Ureter (tissue), 1 donor: ENCODE data around the gene IYD. TPM values are rescaled to one million over a fixed set of nuclear protein-coding genes. Genes with fewer than 3 reads are reported as not detected.
"Not testable (repeated sequence)": the region's sequence is repeated elsewhere in the genome, so short reads cannot be mapped to it uniquely, and the experiment has no call there.

Experiments
- DNase-seq: peaks from one replicate; pipeline ENCODE4 v3.0.0-alpha.2; 2020; ENCODE audit warnings: low spot score
- total RNA-seq: library from RNA; stranded (reverse); gene quantifications from one replicate; pipeline ENCODE4 v1.2.4, GENCODE V29; 2023
- donor health status: DM: yes; HTN: yes; CAD: no.

IYD gene
- total RNA-seq, 1 donor from 2014 or later, result 1.1 TPM

DNA sequence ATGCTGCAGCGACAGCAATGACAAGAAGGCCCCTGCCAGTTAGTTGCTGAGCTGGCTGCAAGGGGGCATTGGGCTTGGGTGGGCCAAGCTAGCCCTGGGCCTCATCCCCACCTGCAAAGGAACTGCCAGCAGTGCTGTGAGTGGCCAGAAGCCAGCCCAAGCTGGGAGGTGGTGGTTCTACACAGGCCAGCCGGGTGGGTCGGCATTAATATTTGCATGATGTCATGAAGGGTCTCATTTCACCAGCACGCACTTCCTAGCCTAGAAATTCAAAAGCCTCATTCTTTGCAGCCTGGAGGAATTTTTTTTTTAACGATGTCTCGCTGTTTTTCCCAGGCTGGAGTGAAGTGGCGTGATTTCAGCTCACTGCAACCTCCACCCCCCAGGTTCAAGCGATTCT lies 62.0 kb downstream of the IYD start:
- no peak for DNase-seq

- no peak for DNase-seq
Measured at GRCh38 chr6:150435360-150435759, 66.5 kb downstream of the IYD start.

DNA sequence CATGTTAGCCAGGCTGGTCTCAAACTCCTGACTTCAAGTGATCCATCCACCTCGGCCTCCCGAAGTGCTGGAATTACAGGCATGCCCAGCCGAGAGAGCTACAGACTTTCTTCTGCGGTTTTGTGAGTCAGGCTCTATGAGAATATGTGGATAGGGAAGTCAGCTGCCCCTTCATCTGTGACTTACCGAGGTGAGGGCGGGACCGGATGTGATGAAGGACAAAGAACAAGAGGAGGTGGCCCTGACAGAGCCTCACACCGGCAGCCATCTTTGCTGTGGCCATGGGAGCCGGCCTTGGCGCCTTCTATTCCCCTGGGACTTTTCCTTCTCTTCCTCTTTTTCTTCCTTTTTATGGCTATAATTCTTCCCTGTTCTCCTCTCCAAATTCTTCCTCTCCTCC lies 67.0 kb downstream of the IYD start:
- no peak for DNase-seq

- no peak for DNase-seq
Measured at GRCh38 chr6:150439373-150439772, 70.6 kb downstream of the IYD start.

GRCh38 chr6:150443621-150444020 lies 74.8 kb downstream of the IYD start:
- DNase-seq, result no peak

DNA sequence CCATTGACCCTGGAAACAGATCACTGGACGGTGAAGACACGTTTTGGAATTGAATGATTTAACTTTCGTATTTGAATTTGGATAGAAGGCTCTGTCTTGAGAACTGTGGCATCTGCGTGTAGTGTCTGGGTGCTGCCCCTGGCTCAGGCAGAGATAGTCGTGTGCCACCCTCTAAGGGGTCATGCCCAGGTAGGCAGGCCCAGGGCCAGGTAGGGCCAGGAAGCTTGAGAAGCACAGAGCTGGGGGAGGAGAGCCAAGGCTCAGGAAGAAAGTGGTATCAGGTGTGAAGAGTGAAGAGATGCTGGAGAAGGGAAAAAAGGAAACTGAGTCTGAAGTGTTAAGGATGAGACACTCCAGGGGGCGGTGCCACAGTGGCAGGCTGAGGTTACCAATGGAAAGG lies 75.5 kb downstream of the IYD start:
- DNase-seq, result no peak

GRCh38 chr6:150445486-150445885 lies 76.7 kb downstream of the IYD start:
- no peak for DNase-seq

DNA sequence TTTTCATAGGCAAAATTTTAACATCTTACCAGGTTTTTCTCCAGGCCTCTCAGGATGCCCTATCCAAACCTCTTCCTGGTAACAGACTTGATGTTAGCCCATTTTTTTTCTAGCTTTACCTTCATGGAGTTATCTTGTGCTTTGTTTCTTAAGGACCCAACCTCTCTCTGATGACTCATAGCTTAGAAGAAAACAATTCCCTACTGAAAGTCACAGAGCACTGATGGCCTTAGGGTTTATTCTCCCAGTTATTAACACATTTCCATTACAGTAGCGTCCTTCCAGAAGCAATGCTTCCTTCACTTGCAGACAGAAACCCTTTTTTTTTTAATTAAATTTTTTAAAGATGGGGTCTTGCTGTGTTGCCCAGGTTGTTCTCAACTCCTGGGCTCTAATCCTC lies 79.4 kb downstream of the IYD start:
- DNase-seq, result no peak

DNA sequence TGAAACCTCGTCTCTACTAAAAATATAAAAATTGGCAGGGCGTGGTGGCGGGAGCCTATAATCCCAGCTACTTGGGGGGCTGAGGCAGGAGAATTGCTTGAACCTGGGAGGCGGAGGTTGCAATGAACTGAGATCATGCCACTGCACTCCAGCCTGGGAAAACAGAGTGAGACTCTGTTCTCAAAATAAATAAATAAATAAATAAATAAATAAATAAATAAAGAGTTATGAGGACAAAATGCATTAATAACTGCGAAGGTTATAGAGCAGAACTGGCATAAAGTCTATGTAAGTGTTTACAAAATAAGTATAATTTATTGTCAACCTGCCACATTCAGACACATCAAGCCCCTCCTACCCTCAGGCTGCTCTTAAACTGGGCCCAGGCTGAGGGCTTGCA lies 80.2 kb downstream of the IYD start:
- DNase-seq, result not testable (repeated sequence)

GRCh38 chr6:150450918-150451317 lies 82.1 kb downstream of the IYD start:
- DNase-seq, result no peak

DNA sequence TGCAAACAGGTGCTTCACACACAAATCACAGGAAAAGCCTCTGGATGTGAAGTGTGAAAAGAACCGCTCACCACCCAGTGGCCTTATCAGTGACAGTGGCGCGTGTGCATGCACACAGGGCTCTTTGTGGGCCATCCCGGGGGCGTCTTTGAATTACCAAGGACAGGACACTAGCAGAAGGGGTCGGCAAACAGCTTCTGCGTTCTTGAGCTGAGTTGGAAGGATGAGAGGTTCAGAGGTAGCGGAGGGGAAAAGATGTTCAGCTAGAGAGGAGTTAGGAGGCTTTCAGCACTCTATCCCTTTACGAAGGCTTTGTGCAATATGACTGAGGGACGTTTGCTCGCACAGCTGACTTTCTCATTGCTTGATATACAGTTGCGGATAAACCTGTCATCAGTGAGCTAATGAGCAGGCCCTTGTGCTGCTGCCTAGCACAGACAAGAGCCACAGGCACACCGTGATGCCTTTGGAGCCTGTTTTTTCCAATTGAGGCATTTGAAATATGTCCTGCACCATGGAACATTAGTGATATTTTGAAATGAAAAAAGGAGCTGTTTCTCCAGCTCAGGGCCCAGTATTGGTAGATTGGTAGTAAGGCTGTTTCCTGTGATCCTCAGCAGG lies 83.1 kb downstream of the IYD start:
- DNase-seq, result no peak

DNA sequence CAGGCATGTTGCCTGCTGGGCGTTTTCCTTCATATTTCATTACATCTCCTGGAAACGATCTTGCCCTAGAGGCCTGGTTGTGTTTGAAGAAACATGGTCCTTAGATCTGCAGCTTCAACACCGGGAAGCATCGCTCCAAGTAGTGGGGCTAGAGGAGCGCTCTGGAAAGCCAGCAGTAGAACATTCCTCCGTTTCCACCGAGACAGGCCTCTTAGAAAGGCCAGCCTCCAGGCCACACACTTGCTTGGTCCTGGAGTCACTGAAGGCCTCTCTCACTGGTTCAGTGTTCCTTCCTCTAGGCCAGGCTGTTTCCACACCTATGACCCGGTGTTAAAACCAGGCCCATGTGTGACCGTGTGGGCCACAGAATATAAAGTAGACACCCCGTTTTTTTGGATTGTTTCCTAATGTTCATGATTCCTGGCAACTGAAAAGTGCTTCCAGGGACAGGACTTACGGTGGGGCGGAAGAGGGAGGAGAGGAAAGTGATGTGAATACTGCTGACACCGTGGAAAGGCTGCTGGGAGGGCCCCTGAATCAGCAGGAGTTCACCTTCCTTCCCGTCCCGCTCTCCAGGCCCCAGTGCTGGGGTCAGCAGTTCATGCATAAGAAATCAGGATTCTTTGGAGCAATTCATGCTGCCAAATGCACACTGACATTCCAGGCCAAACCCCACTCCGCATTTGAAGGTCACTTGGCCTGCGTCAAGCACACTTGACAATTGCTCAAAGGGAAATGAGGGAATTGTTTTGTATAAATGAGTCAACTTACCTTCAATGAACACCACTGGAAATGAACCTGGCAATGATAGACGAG lies 83.8 kb downstream of the IYD start:
- no peak for DNase-seq

DNA sequence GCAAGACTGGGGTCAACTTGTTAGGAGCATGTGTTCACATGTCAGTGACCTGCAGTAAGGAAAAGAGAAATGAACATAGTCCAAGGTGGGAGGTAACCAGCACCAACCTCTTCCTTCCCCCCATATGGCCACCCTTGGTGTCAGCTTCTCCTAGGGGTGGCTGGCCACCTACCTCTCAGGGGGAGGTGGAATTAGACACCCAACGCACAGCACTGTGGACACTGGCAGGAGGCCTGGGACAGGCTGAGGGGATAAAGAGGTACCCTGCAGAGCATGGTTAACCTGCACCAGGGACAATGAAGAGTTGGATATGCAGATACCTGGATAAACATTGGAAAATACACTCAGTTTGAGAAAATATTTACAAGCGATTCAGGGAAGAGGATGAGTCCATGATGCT lies 84.5 kb downstream of the IYD start:
- no peak for DNase-seq

Other genes starting within 250 kb of the IYD start
- 0.52 TPM for gene PPP1R14C, start 226.0 kb upstream of the IYD start, total RNA-seq
- gene PLEKHG1, start 230.9 kb downstream of the IYD start, total RNA-seq, result 78.9 TPM